Stimulated activated CD4-positive, alpha-beta T cell treated with anti-CD3 and anti-CD28 coated beads, Interleukin-12 subunit alpha, Interleukin-12 subunit beta, amount 100 ng/mL, for 48 hours (primary cell): ENCODE measurements around the gene FERMT2.

Source experiments
- DNase-seq, 3 donors: peaks; one replicate each; pipeline ENCODE4 v3.0.0-alpha.2; 2020; ENCODE audit warnings: low read depth in 2 of 3, low spot score in 1 of 3

The FERMT2 gene, protein sequence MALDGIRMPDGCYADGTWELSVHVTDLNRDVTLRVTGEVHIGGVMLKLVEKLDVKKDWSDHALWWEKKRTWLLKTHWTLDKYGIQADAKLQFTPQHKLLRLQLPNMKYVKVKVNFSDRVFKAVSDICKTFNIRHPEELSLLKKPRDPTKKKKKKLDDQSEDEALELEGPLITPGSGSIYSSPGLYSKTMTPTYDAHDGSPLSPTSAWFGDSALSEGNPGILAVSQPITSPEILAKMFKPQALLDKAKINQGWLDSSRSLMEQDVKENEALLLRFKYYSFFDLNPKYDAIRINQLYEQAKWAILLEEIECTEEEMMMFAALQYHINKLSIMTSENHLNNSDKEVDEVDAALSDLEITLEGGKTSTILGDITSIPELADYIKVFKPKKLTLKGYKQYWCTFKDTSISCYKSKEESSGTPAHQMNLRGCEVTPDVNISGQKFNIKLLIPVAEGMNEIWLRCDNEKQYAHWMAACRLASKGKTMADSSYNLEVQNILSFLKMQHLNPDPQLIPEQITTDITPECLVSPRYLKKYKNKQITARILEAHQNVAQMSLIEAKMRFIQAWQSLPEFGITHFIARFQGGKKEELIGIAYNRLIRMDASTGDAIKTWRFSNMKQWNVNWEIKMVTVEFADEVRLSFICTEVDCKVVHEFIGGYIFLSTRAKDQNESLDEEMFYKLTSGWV

DNA sequence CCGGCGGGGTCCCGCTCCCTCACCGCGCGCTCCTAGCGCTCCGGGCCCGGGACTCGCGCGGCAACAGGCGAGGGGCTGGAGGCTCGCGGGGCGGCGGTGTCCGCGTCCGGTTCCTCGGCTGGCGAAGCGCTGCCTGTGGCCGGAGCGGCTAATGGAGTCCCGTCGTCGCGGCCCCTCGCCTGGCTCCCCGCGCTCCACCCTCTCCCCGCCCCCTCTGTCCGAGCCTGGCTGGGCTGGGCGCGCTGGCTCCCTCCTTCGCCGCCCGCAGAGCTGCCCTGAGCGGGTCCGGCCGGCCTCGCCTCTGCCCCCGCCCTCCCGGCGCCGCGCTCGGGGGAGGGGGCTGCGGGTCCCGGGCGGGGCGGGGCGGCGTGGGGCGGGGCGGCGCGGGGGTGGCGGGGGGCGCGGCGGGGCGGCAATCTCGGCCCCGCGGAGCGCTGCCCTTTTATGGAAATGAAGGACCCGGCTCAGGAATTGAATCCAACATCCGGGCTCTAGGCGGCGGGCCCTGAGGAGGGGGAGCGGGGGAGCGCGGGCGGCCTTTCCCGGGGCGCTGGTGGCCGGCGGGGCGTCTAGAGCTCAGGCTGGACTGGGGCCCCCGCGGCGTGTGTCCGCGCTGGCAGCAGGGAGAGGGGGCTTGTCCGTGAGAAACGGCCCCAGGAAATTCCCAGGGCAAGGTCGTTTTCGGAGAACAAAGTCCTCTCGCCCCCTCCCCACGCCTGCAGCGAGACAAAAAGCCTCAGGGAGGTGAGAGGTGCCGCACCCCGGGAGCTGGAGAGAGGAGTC lies at the start of gene FERMT2:
Gene FERMT2, minus strand, starts transcription at position 153 of the 783 bp plus-strand sequence. CDS start 482 bp downstream, outside the sequence.
- peak in 1 of 3 donors; percentile 10 for DNase-seq

DNA sequence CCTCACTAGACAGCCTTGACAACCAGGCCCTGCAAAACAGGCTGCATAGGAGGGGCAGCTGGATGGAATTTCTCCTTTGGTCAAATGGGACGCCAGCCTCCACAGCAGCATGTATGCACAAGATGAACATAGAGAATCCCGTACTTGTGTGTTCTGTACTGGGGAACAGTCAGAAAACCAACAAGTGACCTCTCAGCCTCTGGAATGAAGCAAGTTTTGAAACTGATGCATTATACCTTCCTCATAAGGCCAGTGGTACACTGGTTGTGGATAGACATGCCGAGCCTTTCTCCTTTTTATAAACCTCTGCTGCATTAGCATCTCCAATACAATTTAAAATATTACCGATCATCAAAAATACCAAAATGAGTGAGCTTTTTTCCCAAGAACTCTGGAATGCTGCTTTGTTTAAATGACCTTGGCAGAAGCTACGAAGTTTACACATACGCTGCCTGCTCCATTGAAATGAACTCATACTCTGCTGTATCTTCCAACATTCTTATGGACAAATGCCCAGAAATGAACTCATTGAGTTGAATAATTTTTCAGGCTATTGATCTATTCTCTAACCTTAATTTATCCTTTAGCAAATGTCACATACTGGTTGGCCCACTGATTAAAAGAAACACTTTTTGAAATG lies 47.6 kb upstream of the FERMT2 start:
- no peak for DNase-seq

DNA sequence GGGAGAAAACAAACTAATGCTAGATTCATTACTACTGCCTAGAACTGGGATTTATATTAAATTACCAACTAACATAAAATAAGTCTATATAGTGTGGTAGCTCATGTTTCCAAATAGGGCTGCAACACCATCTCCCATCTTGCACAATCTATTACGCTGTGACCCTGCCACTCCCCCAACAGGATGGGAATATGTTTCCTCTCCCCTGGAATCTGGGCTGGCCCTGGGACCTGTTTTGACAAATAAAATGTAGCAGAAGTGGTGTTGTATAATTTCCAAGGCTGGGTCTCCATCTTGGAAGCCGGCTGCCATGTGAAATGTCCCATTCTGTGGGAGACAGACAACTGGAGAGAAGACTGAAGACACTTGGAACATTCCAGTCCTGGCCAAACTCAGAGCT lies 45.6 kb upstream of the FERMT2 start:
- DNase-seq, result no peak

DNA sequence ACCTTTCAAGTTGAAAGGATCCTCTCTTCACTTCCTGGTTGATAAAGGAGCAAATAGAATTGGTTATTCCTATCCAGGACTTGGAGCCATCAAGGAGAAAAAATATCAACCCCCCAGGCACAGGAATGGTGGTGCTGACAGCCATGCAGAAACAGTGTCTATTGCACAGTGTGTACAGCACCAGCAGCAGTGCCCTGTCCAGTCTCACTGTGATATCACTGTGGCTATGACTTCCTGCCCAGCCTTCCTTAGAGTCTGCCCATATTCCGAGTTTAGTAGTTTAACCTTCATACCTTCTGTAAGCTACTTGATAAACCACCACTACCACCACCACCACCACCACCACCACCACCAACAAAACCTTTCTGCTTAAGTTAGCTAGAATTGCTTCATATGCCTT lies 45.1 kb upstream of the FERMT2 start:
- no peak for DNase-seq

DNA sequence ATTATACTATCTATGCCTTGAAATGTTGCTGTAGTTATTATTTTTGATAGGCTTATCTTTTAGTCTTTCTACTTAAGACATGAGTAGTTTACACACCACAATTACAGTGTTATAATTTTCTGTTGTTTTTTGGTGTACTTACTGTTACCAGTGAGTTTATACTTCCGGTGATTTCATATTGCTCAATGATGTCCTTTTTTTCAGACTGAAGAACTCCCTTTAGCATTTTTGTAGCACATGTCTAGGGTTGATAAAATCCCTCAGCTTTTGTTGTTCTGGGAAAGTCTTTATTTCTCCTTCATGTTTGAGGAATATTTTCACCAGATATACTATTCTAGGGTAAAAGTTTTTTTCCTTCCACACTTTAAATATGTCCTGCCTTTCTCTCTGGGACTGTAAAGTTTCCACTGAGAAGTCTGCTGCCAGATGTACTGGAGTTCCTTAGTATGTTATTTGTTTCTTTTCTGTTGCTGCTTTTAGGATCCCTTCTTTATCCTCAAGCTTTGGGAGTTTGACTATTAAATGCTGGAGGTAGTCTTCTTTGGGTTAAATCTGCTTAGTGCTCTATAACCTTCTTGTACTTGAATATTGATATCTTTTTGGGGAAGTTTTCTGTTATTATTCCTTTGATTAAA lies 41.5 kb upstream of the FERMT2 start:
- no peak for DNase-seq

DNA sequence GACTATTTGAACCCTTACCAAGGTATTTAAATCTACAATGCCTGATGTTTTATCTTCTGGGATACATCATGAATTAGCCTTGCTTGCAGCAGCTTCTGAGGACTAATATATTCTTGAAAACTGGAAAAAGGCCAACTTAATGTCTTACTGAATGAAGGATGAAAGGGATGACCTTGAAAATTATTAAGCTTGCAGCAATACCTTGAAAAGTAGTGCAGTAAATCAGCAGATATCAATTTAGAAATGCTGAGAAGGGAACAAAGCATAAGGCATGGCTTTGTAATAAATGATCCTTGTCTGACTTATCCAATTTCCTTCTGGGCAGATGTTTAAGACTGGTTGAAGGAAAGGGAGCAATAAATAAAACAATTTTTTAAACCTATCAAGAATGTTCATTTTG lies 37.3 kb upstream of the FERMT2 start:
- no peak for DNase-seq

DNA sequence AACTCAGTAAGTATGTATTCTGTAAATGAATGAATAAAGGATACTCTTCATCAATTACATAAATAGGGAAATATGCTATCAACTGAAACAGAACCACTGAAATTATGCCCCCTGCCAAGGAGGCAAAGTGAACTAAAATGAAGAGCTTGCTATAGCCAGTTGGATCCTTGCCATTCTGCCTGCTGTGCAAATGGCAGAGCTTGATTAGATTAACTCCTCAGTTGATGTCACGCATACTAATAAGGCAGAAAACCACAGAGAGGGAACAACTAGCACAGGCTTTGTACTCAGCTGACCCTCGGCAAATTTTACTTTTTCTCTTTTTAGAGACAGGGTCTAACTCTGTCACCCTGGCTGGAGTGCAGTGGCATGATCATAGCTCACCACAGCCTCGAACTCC lies 36.7 kb upstream of the FERMT2 start:
- no peak for DNase-seq

DNA sequence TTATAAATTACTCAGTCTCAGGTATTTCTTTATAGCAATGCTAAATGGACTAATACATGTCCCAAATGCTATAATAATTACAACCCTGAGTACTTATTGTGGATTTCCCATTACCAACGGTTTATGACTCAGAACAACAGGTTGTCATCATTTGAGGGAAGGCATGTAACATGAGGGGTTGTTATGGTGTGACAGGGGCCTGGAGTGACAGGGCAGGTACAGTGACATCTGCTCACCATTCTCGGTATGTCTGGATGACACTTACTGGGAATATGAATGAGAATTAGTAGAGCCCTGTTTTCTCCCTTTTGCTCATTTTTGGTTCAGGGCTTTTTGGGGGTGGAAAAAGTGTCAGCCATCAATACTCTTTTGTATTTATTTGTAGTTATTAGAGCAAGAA lies 36.2 kb upstream of the FERMT2 start:
- no peak for DNase-seq

DNA sequence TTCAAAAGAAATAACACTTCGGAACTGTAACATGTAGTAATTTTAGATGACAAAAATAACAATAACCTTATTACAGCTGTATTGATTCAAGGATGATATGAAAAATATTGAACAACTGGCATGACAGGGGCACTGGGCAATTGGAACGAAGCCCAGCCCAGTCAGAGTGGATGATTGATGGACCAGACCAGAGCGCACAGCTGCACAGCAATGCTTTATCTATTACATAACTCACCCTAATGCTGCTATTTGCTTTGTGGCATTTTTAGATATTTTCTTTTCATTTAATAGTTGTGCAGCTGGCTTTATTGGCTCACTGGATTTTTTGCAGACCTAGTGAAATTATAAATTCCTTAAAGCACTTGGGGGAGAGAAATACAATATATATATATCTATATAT lies 26.9 kb upstream of the FERMT2 start:
- no peak for DNase-seq

DNA sequence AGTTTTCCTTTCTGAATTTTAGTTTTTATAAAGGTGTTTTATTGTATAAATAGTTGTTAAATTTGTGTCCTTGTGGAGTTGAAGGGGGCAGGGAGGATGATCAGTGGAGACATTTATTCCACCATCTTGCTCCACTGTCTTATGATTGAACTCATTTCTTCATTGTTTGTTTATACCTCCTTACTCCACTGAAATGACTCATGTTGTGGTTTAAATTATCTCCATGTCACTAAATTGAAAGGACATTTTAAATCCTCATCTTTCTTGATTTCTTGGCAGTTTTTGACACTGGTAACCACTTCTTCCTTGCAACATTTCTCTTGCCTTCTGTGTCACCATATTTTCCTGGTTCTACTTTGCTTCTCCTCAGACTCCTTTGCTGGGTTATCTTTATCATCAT lies 23.6 kb upstream of the FERMT2 start:
- DNase-seq, result no peak

DNA sequence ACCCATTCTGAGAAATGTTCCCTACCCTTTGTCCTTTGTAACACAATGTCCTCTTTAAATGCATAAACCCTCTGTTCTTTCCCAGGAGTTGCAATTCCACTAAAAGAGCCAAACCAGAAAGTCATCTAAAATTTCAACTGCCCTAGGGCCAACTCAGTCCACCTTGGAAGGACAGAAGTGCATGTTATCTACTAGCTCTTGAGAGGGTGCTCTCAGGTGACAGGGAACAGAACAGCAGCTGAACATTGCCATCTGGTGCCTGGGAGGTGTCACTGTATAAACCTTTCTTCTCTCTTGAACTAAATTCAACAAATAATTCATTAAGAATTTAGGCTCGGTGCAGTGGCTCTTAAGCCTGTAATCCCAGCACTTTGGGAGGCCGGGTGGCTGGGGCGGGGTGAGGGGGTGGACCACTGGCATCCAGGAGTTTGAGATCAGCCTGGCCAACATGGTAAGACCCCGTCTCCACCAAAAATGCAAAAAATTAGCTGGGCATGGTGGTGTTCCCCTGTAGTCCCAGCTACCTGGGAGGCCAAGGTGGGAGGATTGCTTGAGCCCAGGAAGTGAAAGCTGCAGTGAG lies 10.3 kb upstream of the FERMT2 start:
- DNase-seq, result peak; percentile 22 to 47 (median 23)

DNA sequence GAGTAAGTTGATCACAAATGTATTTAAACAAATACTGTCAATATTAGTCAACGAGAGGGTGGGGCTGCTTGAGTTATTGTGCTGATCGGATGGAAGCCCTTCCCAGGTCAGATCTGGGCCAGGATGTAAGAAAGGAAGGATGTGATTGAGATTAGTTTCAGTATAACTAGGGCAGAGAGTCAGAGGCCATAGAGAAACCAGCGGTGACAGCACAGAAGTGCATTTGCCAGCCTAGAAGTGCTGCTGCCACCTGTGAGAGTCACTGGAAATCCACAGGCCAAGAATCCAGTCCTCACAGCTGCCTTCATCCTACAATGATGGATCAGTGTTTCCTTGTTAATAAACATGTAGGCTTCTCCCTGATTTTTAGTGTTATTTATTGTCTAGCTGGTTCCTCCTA lies 9.8 kb upstream of the FERMT2 start:
- no peak for DNase-seq

DNA sequence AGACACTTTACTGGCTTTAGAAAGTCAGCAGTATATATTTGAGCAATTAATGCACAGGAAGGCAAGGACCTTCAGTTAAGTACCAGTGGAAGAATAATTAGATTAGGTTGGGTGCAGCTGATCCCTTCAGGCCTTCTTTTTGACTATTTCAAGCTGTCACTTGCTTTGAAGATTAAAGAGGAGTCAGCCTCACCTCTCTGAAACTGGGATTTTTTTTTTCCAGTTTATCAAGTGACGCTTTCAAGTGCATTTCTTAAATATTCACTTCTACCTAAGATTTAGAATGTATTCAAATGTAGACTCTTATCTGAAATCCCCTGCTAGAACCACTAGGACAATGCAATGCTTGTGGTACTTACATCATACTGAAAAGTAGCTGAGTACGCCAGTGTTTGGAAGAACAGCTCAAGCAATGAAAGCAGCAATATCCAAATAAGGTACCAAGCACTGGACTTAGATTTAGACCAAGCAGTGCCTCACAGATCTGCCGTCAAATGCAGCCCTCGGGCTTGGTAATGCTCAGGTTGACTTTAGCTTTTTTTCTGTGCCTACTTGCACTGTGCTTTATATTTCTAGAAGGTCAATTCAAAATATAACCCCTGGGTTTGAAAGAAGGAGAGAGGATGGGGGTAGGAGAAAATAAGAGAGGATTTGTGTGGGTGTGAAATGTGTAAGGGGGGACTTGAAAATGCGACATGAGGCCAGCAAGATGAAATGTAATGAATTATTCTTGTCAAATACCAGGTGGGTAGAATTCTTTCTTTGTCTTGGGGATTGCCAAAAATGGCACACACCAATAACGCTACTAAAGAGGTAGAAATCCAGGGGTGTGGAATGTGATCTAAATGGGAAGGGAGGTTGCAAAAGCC lies 3.7 kb upstream of the FERMT2 start:
- DNase-seq, result no peak

DNA sequence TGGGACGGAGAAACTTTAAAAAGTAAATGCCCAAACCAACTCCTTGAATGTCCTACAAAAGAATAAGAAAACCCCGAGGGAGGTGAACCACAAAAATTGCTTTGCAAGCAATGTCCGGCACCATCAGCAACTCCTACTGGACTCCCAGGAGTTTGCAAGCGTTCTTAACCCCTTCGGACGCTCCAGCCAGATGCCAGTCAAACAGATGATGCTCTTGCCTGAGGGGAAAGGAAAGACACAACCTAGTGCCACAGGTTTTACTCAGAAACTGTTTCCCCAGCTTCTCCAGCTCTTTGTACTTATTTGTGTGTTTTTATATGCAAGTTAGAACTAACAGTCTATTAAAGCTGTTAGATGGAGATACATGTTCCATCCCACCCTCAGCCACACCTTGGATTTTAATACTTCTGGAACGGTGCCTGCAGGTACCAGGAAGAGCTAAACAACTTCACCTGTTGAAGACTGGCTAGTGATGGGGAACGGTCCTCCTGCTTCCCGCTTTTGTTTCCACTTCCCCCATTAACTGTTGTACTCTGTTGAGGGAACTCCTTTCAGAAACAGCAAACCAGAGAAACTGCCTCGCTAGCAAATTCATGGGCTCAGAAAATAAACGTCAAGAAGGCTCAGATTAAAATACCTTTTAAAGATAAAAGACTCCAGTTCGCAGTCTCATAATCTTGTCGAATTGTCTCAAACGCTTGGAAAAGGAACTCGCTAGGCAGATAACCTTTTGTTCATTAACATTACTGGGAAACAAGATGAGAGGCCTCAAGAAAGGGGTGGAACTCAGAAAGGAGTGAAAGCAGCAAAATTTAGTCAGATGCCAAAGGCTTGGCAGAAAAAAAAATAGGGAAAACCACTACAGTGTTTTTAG lies 1.1 kb upstream of the FERMT2 start:
- DNase-seq, result no peak

DNA sequence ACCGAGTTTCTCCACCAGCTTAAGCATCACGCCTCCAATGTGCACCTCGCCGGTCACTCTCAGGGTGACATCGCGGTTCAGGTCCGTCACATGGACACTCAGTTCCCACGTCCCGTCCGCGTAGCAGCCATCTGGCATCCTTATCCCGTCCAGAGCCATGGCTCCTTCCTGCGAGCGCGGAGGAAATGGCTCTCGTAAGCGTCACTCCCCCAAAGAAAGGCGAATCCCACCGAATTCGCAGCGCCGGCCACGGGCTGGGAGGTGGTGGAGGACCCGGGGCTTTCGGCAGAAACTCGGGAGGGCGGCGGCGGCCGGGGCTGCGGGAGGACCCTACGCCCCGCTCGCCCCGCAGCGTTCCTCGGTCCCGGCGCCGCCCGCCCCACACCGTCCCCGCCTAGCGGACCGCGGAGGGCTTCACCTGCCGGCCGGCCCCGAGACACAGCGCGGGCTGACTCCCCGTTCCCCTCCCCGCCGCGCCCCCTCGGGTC lies 396 bp downstream of the FERMT2 start:
- DNase-seq, result no peak

DNA sequence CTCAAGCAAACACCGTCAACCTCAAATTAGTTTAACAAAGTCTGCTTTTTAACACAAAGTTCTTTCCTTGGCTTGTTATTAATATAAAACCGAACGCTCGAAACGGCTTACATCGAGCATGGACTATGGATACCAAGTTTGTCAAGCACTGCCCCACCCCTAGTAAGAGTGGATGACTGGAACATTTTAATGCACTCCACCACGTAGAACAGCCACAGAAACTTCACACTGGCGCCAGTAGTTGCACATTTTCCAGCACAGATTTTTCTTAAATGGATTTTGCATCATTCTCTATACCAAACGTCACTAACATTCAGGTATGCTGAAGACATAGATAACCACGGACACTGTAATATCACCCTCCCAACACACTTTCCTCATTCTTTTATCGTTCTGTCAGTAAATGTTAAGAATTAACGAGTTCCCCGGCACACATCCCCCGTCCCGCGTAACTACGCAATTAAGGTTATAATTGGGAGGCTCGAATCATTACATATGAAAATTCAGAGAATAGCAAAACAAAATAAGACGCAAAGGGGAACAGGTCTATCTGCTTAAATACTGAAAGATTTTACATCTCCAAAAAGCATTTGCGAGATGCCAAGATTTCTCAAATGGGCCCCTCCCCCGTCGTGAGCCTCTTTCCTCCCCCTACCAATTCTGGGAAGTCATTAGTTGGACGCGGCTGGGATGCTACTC lies 990 bp downstream of the FERMT2 start:
- DNase-seq, result no peak

DNA sequence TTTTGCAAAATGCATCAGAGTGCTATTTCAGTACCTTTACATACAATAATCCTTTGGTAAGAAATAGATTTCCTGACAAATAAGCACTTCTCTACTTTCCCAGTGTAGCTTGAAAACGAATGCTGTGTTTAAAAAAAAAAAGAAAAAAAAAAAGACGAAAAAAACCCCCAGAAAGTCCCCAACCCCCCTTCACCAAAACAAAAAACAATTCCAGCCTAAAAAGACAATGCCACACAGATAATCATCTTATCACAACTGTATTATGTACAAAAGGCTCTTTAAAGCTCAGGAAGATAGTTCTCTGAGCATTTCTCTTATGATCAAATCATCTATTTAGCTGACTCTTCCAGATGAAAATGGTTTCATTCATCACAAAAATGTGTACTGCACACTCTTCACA lies 1.6 kb downstream of the FERMT2 start:
- no peak for DNase-seq

DNA sequence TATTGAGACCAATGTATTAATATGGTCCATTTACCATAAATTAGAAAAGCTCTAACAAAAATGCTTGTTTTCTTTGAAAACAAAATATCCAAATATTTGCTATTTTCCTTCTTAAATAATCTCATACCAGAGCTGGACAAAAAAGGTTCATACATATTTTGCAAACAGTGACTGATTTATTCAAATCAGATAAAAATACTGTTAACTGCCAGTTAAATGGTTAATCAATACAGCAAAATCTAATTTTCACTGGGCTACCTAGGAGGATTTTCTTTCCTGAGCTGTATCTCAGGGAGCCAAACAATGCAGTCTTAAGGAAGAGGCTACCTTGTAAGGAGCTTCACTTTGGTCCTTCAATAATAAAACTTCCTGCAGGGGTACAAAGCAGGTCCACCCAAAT lies 2.0 kb downstream of the FERMT2 start:
- DNase-seq, result no peak
